ENCODE results near the gene RIN1.
"Not testable (repeated sequence)": the region's sequence is repeated elsewhere in the genome, so short reads cannot be mapped to it uniquely, and the experiment has no call there.

Gene RIN1

GRCh38 chr11:66317723-66318599 lies 18.3 kb downstream of the RIN1 start:
- DNase-seq: no peak

- DNase-seq: no peak
These were observed 18.9 kb downstream of the RIN1 start for GRCh38 chr11:66317322-66317722.

- no peak for DNase-seq
These were observed 19.4 kb downstream of the RIN1 start, which contains the start of gene CD248 for GRCh38 chr11:66316849-66317251. CD248 (minus strand) TSS chr11:66317044; CDS start chr11:66317027, 17 bp downstream.

GRCh38 chr11:66315921-66316811 lies 20.1 kb downstream of the RIN1 start:
- peak; percentile 64 for DNase-seq

GRCh38 chr11:66315498-66315885 lies 20.7 kb downstream of the RIN1 start:
- no peak for DNase-seq

DNA sequence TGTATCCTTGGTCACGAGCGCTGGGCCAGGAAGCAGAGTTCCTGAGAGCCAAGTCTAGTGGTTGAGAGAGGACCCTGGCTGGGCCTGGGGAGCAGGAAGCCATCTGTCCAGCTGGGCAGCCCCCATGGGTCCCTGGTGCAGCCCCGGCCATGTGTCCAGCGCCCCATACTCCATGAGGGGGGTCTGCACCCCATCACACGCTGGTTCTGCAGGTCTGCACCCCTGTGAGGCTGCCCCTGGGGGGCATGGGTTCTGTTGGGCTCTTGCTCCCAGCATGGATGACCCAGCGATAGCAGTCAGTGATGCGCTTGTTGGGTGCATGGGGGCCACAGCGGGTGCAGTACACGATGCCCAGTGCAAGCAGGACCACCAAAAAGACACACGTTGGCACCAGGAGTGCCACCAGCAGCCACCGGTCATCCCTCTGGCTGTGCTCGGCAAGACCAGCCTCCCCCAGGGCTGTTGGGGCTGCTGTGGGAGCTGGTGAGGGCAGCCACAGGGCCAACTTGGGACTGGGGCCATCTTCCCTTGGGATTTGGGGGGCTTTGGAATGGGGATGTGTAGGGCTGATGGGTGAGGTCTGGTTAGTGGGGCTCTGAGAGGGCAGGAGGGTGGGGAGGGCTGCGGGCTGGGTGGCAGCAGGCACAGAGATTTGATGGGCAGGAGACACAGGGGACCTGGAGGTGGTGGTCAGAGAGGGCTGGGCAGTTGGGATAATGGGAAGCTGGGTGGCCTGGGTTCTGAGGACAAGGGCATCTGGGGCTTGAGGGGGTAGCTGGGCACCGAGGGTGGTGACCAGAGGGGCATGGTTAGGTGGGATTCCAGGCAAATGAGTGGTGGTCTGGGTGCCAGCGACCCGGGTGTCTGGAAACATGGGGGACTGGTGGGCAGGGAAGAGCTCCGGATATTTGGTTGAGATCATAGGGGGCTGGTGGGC lies 21.4 kb downstream of the RIN1 start:
- DNase-seq: no peak

DNA sequence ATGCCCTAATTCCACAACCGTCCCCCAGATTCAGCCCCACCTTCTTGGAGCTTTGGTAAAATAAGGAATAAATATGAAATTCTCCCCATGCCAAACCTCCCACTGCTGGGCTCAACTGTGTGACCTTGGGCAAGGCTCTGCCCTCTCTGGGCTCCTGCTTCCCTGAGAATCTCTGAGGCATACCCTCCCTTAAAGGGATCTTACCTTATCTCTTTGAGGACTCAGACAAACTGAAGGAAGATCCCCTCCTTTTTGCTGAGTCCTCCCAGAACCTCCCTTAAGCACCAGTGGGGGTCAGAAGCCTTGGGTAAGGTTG lies 22.1 kb downstream of the RIN1 start:
- no peak for DNase-seq

- no peak for DNase-seq
These were observed 22.7 kb downstream of the RIN1 start for GRCh38 chr11:66313321-66314185.

- DNase-seq: peak; percentile 94
These were observed 23.5 kb downstream of the RIN1 start for GRCh38 chr11:66312549-66313320.

- DNase-seq: peak; percentile 91
These were observed 24.2 kb downstream of the RIN1 start for GRCh38 chr11:66311965-66312548.

GRCh38 chr11:66311470-66311964 lies 24.7 kb downstream of the RIN1 start:
- no peak for DNase-seq

- not testable (repeated sequence) for DNase-seq
These were observed 25.3 kb downstream of the RIN1 start for GRCh38 chr11:66310803-66311440.

DNA sequence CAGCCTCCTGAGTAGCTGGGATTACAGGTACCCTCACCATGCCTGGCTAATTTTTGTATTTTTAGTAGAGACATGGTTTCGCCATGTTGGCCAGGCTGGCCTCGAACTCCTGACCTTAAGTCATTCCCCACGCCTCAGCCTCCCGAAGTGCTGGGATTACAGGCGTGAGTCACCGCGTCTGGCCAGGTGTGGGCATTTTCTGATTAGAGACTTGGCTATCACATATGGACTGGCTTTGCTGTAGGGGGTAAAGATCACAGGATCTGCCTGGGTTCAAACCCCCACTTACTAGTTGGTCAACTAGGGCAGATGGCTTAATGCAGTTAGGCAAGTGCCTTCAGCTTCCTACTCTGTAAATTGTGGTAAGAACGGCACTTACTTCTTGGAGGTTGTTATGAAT lies 25.9 kb downstream of the RIN1 start:
- DNase-seq: no peak

DNA sequence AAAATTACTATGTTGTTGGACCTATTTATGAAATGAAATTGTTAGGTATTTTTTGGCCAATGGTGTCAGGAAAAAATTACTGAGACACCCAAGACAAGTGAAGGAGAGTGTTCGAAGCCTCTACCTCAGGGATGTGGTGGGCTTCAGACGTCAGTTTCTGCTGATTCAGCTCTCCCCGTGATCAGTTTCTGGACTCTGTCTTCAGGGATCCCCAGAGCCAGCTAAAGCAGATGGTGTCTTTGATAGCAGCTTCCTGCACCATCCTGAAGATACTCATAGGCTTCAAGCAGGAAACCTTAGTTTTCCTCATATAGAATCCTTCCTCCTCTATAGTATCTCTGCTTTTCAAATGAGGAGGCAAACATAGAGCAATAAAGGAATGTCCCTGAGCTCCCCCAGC lies 26.8 kb downstream of the RIN1 start:
- no peak for DNase-seq

- DNase-seq: no peak
These were observed 33.6 kb downstream of the RIN1 start for GRCh38 chr11:66302656-66303055.

DNA sequence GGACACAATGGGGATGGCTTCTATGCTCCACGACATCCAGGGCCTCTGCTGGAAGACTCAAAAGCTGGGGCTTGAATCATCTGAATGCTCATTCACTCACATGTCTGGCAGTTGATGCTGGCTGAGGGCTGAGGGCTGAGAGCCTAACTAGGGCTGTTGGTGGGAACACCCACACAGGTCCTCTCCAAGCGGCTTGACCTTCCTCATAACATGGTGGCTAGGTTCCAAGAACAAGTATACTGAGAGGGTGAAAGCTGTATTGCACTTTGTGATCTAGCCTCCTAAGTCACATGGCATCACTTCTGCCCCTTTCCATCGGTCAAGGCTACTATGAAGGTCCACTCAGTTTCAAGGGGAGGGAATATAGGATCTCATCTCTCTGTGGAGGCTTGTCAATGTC lies 37.0 kb downstream of the RIN1 start:
- DNase-seq: no peak

GRCh38 chr11:66297610-66298009 lies 38.6 kb downstream of the RIN1 start:
- DNase-seq: no peak

DNA sequence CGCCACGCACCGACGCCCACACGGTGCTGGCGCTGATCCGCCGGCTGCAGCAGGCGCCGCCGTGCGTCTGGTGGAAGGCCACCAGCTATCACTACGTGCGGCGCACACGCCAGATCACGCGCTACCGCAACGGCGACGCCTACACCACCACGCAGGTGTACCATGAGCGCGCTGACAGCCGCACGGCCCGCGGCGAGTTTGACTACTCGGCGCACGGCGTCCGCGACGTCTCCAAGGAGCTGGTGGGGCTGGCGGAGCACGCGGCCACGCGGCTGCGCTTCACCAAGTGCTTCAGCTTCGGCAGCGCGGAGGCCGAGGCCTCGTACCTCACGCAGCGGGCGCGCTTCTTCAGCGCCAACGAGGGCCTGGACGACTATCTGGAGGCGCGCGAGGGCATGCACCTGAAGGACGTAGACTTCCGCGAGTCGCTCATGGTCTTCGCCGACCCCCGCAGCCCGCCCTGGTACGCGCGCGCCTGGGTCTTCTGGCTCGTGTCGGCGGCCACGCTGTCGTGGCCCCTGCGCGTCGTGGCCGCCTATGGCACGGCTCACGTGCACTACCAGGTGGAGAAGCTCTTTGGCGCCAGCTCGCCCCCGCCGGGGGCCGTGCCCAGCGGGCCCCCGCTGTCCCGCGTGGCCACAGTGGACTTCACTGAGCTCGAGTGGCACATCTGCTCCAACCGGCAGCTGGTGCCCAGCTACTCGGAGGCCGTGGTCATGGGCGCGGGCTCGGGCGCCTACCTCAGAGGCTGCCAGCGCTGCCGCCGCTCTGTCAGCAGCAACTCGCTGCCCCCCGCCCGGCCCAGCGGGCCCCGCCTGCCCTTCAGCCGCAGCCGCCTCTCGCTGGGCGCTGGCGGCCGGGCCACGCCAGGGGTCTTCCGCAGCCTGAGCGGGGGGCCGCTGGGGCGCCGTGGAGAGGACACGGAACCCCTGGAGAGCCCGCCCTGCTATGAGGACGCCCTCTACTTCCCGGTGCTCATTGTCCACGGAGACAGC lies 41.3 kb downstream of the RIN1 start:
- no peak for DNase-seq
